ENCODE measurements around the gene COL27A1. TPM values are rescaled to one million over a fixed set of nuclear protein-coding genes. Genes with fewer than 3 reads are reported as not detected.

COL27A1 gene
- total and polyA plus RNA-seq, 2 donors (not counting 1 experiment from before 2014, with no cell fraction given), result 0.16 to 0.27 TPM

GRCh38 chr9:114250648-114251047, 95.3 kb downstream of the COL27A1 start:
- no peaks in the 10 kb centered on the region for H3K79me2 ChIP-seq (ENCODE audit: control insufficient read depth, insufficient read depth, low read length)
- no peak overlapping the region for H3K9ac ChIP-seq (ENCODE audit: low read length)
- no CpG with 5 or more reads among the region's 3 CpGs for WGBS (ENCODE audit: insufficient coverage)
- POLR2A ChIA-PET, result no interaction called here
- H3K27me3 ChIP-seq (replicated peaks in 1 of 4; ENCODE audit: control extremely low read depth in 1 of 4, control insufficient read depth in 3 of 4, insufficient read depth in 4 of 4, low read length in 3 of 4), result no peaks in the 10 kb centered on the region
- no peak overlapping the region for H3K27ac Mint-ChIP-seq
- H3K27me3 Mint-ChIP-seq, result no peaks in the 10 kb centered on the region
- intact Hi-C loops (cut with micrococcal nuclease), result no loop called here
- no peak for DNase-seq
- H3K4me3 ChIP-seq (ENCODE audit: control extremely low read depth in 1 of 5, extremely low read depth in 1 of 5, insufficient read depth in 1 of 5, low read depth in 2 of 5, low read length in 4 of 5), result no peak overlapping the region
- no peaks in the 10 kb centered on the region for H3K4me1 ChIP-seq (ENCODE audit: control insufficient read depth in 2 of 2, insufficient read depth in 2 of 2, low read length in 2 of 2)
- no peak for ATAC-seq (ENCODE audit: low read depth)
- no peaks in the 10 kb centered on the region for H4K20me1 ChIP-seq (ENCODE audit: control insufficient read depth, insufficient read depth, low read length, poor library complexity, severe bottlenecking)
- no peak overlapping the region for H3K4me3 Mint-ChIP-seq
- H3K27ac ChIP-seq (ENCODE audit: low read length in 2 of 2), result no peak overlapping the region
- no peaks in the 10 kb centered on the region for H3K9me3 Mint-ChIP-seq (ENCODE audit: insufficient read depth)
- H3K9me3 ChIP-seq (ENCODE audit: control extremely low read depth in 1 of 3, control insufficient read depth in 2 of 3, insufficient read depth in 1 of 3, low read length in 2 of 3), result no peaks in the 10 kb centered on the region
- TF ChIP-seq CTCF (IDR thresholded peaks at IDR 0.05) (no peak), EZH2 (IDR thresholded peaks at IDR 0.05; ENCODE audit: borderline replicate concordance, insufficient read depth, low read depth, low read length, poor library complexity, severe bottlenecking) (no peak)
- no peak overlapping the region for H3K4me2 ChIP-seq (replicated peaks; ENCODE audit: low read depth, low read length, poor library complexity, severe bottlenecking)
- no peaks in the 10 kb centered on the region for H3K36me3 ChIP-seq (replicated peaks in 1 of 2; ENCODE audit: control extremely low read depth in 1 of 2, control insufficient read depth in 1 of 2, extremely low read depth in 1 of 2, insufficient read depth in 2 of 2, low read length in 1 of 2)
- CTCF ChIA-PET, result no interaction called here
- H2AFZ ChIP-seq (ENCODE audit: insufficient read depth, low read depth, low read length, poor library complexity, severe bottlenecking), result no peak overlapping the region
- no peaks in the 10 kb centered on the region for H3K4me1 Mint-ChIP-seq

- ChIA-PET POLR2A (no interaction called here), CTCF (no interaction called here)
- H3K36me3 ChIP-seq (replicated peaks in 1 of 2; ENCODE audit: control extremely low read depth in 1 of 2, control insufficient read depth in 1 of 2, extremely low read depth in 1 of 2, insufficient read depth in 2 of 2, low read length in 1 of 2), result no peaks in the 10 kb centered on the region
- H3K27me3 ChIP-seq (replicated peaks in 1 of 4; ENCODE audit: control extremely low read depth in 1 of 4, control insufficient read depth in 3 of 4, insufficient read depth in 4 of 4, low read length in 3 of 4), result no peaks in the 10 kb centered on the region
- intact Hi-C loops (cut with micrococcal nuclease), result no loop called here
- no peak overlapping the region for H3K4me3 Mint-ChIP-seq
- H3K27ac ChIP-seq (ENCODE audit: low read length in 2 of 2), result no peak overlapping the region
- no peaks in the 10 kb centered on the region for H3K4me1 ChIP-seq (ENCODE audit: control insufficient read depth in 2 of 2, insufficient read depth in 2 of 2, low read length in 2 of 2)
- H3K9me3 Mint-ChIP-seq (ENCODE audit: insufficient read depth), result no peaks in the 10 kb centered on the region
- H3K27me3 Mint-ChIP-seq, result no peaks in the 10 kb centered on the region
- H3K9ac ChIP-seq (ENCODE audit: low read length), result no peak overlapping the region
- H4K20me1 ChIP-seq (ENCODE audit: control insufficient read depth, insufficient read depth, low read length, poor library complexity, severe bottlenecking), result no peaks in the 10 kb centered on the region
- H3K79me2 ChIP-seq (ENCODE audit: control insufficient read depth, insufficient read depth, low read length), result no peaks in the 10 kb centered on the region
- 88% methylated on average over 5 of the region's 6 CpGs for WGBS (ENCODE audit: insufficient coverage)
- H3K9me3 ChIP-seq (ENCODE audit: control extremely low read depth in 1 of 3, control insufficient read depth in 2 of 3, insufficient read depth in 1 of 3, low read length in 2 of 3), result no peaks in the 10 kb centered on the region
- H3K4me3 ChIP-seq (ENCODE audit: control extremely low read depth in 1 of 5, extremely low read depth in 1 of 5, insufficient read depth in 1 of 5, low read depth in 2 of 5, low read length in 4 of 5), result no peak overlapping the region
- TF ChIP-seq EZH2 (IDR thresholded peaks at IDR 0.05; ENCODE audit: borderline replicate concordance, insufficient read depth, low read depth, low read length, poor library complexity, severe bottlenecking), result no peak
- no peak for TF ChIP-seq CTCF (IDR thresholded peaks at IDR 0.05)
- no peak for ATAC-seq (ENCODE audit: low read depth)
- H3K4me1 Mint-ChIP-seq, result no peaks in the 10 kb centered on the region
- no peak for DNase-seq
- H2AFZ ChIP-seq (ENCODE audit: insufficient read depth, low read depth, low read length, poor library complexity, severe bottlenecking), result no peak overlapping the region
- H3K4me2 ChIP-seq (replicated peaks; ENCODE audit: low read depth, low read length, poor library complexity, severe bottlenecking), result no peak overlapping the region
- no peak overlapping the region for H3K27ac Mint-ChIP-seq
Observed at GRCh38 chr9:114252394-114252793, 97.1 kb downstream of the COL27A1 start.
